Panc1 (cell line): ENCODE measurements around the gene GSTK1. TPM values are rescaled to one million over a fixed set of nuclear protein-coding genes. Genes with fewer than 3 reads are reported as not detected.

Experiments
- ATAC-seq: fragments of 200-7000 bp; cut with Tn5 transposase; 2 replicates; pipeline ENCODE4 v1.9.1; 2020; ENCODE audit warnings: mild to moderate bottlenecking, moderate library complexity
- BruUV-seq: library from RNA; stranded (reverse); fragments of 400-500 nt; replicated peaks from 2 replicates; lab custom pipeline; 2021; lab: Mats Ljungman, UMichigan
- CTCF ChIA-PET: fragments of 300-600 bp; sonication (Branson Sonifier 250); formaldehyde crosslinking; loops from one replicate; lab custom pipeline; 2022; ENCODE audit warnings: antibody characterized with exemption; lab: Charles Lee
- POLR2A ChIA-PET: fragments of 300-600 bp; sonication (Branson Sonifier 250); formaldehyde crosslinking; loops from one replicate; lab custom pipeline; 2022; ENCODE audit warnings: antibody characterized with exemption; lab: Charles Lee
- DNase-seq: peaks from one replicate; pipeline ENCODE4 v3.0.0-alpha.2; 2010; ENCODE audit warnings: low read depth, low spot score
- H3K27ac ChIP-seq: 2 replicates; pipeline ENCODE4 v1.5.1; 2011; ENCODE audit warnings: mild to moderate bottlenecking, low read length, inconsistent platforms
- H3K27me3 ChIP-seq: fragments of 200-500 bp; sonication (Bioruptor generic); 2 replicates; pipeline ENCODE4 v1.6.0; 2014; ENCODE audit warnings: low read length, inconsistent platforms; ENCODE audit not compliant: control insufficient read depth, insufficient read depth
- H3K36me3 ChIP-seq: fragments of 200-500 bp; sonication (Bioruptor generic); 2 replicates; pipeline ENCODE4 v1.5.1; 2014; ENCODE audit warnings: inconsistent platforms, mild to moderate bottlenecking, low read length, moderate library complexity; ENCODE audit not compliant: control insufficient read depth, insufficient read depth
- H3K4me1 ChIP-seq: 2 replicates; pipeline ENCODE4 v1.5.1; 2011; ENCODE audit warnings: inconsistent platforms, mild to moderate bottlenecking, low read length, moderate library complexity; ENCODE audit not compliant: control insufficient read depth, insufficient read depth
- H3K4me3 ChIP-seq, 2 experiments: 2 replicates each; pipeline ENCODE4 v1.5.1; 2011 to 2012; ENCODE audit warnings: low read depth in 2 of 2, low read length in 2 of 2, mild to moderate bottlenecking in 2 of 2, inconsistent platforms in 1 of 2, moderate library complexity in 1 of 2
- H3K9me3 ChIP-seq: fragments of 200-500 bp; sonication (Bioruptor generic); 2 replicates; pipeline ENCODE4 v1.5.1; 2014; ENCODE audit warnings: low read depth, mild to moderate bottlenecking, inconsistent platforms, low read length, moderate library complexity; ENCODE audit not compliant: control insufficient read depth, insufficient read depth
- POLR2AphosphoS5 ChIP-seq: IDR thresholded peaks from 2 replicates; pipeline ENCODE4 v1.6.1; 2012; ENCODE audit warnings: mild to moderate bottlenecking, low read depth, low read length, moderate library complexity
- SIN3A ChIP-seq: IDR thresholded peaks from 2 replicates; pipeline ENCODE4 v1.6.1; 2012; ENCODE audit warnings: low read depth, mild to moderate bottlenecking, low read length, moderate library complexity, borderline replicate concordance; ENCODE audit not compliant: insufficient read depth
- TCF7L2 ChIP-seq: IDR thresholded peaks from 2 replicates; pipeline ENCODE4 v1.6.1; 2011; ENCODE audit warnings: mild to moderate bottlenecking, low read depth, low read length, inconsistent platforms
- in situ Hi-C: cut with HindIII; loops from 2 replicates; pipeline ENCODE4 v1.10.0; 2016; ENCODE audit warnings: low sequenced_read_pairs, low pct_unique_long_range_greater_than_20kb
- intact Hi-C: fragments of 100-400 bp; cut with micrococcal nuclease; formaldehyde crosslinking; loops from one replicate; pipeline ENCODE4 v1.10.0; 2022; ENCODE audit not compliant: unreplicated experiment
- total RNA-seq: library from RNA; stranded (reverse); gene quantifications from one replicate; pipeline ENCODE4 v1.2.1, GENCODE V29; 2021; ENCODE audit not compliant: unreplicated experiment
- TF ChIP-seq, protein P1 (sequence below), 2 experiments: IDR thresholded peaks; 2 replicates each; pipeline ENCODE4 v1.6.1; 2011 to 2012; ENCODE audit warnings: low read depth in 2 of 2, control low read depth in 1 of 2, low read length in 1 of 2, mild to moderate bottlenecking in 1 of 2, moderate library complexity in 1 of 2; ENCODE audit not compliant: insufficient read depth in 1 of 2
- TF ChIP-seq, protein P2 (sequence below): fragments of 450-650 bp; IDR thresholded peaks from 2 replicates; pipeline ENCODE4 v1.5.1; 2017; ENCODE audit warnings: mild to moderate bottlenecking

GSTK1 gene
- total RNA-seq, 1 experiment from 2014 or later: 100 TPM

DNA sequence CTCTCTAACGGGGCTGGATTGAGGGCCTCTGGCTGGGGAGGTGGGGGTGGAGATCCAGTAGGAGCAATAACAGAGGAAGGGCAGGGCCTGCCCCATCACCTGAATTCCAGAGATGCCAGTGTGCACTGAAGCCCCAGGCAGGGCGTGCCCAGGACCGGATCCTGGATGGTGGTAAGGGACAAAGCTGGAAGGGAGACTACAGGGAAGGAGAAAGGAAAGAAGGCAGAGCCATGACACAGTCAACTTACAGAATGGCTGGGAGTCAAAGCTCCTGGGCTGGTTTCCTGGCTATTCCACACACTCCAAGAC lies 22.2 kb downstream of the GSTK1 start:
- CTCF ChIA-PET: interaction anchor here (0.5 to 0.9 kb wide), 2 partner anchors 45 to 95 kb away, joined by 3 to 6 read pairs; no protein-coding TSS in a partner anchor
- intact Hi-C loops: no loop called here
- H3K4me1 ChIP-seq: peaks cover 24% of the 10 kb centered on the region
- ATAC-seq (peak; percentile 31; the same call in 1 of the 2 replicates), DNase-seq (no peak)
- POLR2A ChIA-PET: no interaction called here
- H3K27ac ChIP-seq: peak overlapping the region; percentile 67
- H3K27me3 ChIP-seq: no peaks in the 10 kb centered on the region
- TF ChIP-seq, protein P1, sequence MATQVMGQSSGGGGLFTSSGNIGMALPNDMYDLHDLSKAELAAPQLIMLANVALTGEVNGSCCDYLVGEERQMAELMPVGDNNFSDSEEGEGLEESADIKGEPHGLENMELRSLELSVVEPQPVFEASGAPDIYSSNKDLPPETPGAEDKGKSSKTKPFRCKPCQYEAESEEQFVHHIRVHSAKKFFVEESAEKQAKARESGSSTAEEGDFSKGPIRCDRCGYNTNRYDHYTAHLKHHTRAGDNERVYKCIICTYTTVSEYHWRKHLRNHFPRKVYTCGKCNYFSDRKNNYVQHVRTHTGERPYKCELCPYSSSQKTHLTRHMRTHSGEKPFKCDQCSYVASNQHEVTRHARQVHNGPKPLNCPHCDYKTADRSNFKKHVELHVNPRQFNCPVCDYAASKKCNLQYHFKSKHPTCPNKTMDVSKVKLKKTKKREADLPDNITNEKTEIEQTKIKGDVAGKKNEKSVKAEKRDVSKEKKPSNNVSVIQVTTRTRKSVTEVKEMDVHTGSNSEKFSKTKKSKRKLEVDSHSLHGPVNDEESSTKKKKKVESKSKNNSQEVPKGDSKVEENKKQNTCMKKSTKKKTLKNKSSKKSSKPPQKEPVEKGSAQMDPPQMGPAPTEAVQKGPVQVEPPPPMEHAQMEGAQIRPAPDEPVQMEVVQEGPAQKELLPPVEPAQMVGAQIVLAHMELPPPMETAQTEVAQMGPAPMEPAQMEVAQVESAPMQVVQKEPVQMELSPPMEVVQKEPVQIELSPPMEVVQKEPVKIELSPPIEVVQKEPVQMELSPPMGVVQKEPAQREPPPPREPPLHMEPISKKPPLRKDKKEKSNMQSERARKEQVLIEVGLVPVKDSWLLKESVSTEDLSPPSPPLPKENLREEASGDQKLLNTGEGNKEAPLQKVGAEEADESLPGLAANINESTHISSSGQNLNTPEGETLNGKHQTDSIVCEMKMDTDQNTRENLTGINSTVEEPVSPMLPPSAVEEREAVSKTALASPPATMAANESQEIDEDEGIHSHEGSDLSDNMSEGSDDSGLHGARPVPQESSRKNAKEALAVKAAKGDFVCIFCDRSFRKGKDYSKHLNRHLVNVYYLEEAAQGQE (IDR thresholded peaks at IDR 0.05; ENCODE audit: insufficient read depth in 1 of 2, low read depth in 2 of 2, low read length in 1 of 2): no peak
- no peak for TF ChIP-seq TCF7L2
- no peak for TF ChIP-seq POLR2AphosphoS5
- TF ChIP-seq SIN3A: no peak
- TF ChIP-seq, protein P2, sequence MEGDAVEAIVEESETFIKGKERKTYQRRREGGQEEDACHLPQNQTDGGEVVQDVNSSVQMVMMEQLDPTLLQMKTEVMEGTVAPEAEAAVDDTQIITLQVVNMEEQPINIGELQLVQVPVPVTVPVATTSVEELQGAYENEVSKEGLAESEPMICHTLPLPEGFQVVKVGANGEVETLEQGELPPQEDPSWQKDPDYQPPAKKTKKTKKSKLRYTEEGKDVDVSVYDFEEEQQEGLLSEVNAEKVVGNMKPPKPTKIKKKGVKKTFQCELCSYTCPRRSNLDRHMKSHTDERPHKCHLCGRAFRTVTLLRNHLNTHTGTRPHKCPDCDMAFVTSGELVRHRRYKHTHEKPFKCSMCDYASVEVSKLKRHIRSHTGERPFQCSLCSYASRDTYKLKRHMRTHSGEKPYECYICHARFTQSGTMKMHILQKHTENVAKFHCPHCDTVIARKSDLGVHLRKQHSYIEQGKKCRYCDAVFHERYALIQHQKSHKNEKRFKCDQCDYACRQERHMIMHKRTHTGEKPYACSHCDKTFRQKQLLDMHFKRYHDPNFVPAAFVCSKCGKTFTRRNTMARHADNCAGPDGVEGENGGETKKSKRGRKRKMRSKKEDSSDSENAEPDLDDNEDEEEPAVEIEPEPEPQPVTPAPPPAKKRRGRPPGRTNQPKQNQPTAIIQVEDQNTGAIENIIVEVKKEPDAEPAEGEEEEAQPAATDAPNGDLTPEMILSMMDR: no peak
- no peaks in the 10 kb centered on the region for H3K36me3 ChIP-seq
- peaks cover 4% of the 10 kb centered on the region; the same call in 1 of the 2 replicates for H3K9me3 ChIP-seq
- in situ Hi-C loops: no loop called here
- H3K4me3 ChIP-seq: peak overlapping the region in 1 of 2 experiments; percentile 50; a peak in 2 of 4 replicates
- no TSS peak for BruUV-seq

DNA sequence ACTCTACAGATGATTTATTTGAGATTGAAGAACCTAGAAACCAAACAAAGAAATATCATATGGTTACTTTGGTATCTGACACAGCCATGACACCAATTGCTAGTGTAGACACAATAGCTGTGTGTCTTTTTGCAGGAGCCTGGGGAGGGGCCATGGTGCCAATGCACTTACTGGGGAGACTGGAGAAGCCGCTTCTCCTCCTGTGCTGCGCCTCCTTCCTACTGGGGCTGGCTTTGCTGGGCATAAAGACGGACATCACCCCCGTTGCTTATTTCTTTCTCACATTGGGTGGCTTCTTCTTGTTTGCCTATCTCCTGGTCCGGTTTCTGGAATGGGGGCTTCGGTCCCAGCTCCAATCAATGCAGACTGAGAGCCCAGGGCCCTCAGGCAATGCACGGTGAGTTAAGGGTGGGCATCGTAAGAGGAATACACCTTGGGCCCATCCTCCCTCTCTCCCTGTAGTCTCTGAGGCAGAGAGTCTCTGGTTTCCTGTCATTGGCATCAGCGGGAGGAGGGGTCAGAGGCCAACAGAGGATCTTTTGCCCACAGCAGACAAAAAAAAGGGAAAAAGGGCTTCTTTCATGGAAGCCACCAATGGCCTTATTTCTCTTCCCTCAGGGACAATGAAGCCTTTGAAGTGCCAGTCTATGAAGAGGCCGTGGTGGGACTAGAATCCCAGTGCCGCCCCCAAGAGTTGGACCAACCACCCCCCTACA lies 22.7 kb downstream of the GSTK1 start:
- ChIA-PET CTCF (interaction anchor here (0.5 to 0.9 kb wide), 2 partner anchors 46 to 94 kb away, joined by 3 to 6 read pairs; no protein-coding TSS in a partner anchor), POLR2A (interaction anchor here (0.5 to 0.6 kb wide), 2 partner anchors 503 to 649 kb away, joined by 3 to 9 read pairs; no protein-coding TSS in a partner anchor)
- Histone ChIP-seq H3K4me3 (no peak overlapping the region; a peak in 1 of 4 replicates), H3K27me3 (no peaks in the 10 kb centered on the region), H3K27ac (peak overlapping the region; percentile 67; the same call in 1 of the 2 replicates), H3K36me3 (peaks cover under 1% of the 10 kb centered on the region; the same call in 1 of the 2 replicates), H3K4me1 (peaks cover 24% of the 10 kb centered on the region), H3K9me3 (peaks cover 4% of the 10 kb centered on the region; the same call in 1 of the 2 replicates)
- intact Hi-C loops (no loop called here), in situ Hi-C loops (no loop called here)
- DNase-seq (no peak), ATAC-seq (no peak)
- no TSS peak for BruUV-seq
- no peak for TF ChIP-seq TCF7L2

DNA sequence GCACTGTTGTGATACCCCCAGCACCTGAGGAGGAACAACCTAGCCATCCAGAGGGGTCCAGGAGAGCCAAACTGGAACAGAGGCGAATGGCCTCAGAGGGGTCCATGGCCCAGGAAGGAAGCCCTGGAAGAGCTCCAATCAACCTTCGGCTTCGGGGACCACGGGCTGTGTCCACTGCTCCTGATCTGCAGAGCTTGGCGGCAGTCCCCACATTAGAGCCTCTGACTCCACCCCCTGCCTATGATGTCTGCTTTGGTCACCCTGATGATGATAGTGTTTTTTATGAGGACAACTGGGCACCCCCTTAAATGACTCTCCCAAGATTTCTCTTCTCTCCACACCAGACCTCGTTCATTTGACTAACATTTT lies 23.3 kb downstream of the GSTK1 start:
- DNase-seq: no peak
- peaks cover 5% of the 10 kb centered on the region; the same call in 1 of the 2 replicates for H3K36me3 ChIP-seq
- peaks cover 4% of the 10 kb centered on the region; the same call in 1 of the 2 replicates for H3K9me3 ChIP-seq
- in situ Hi-C loops: no loop called here
- no TSS peak for BruUV-seq
- H3K4me3 ChIP-seq: no peak overlapping the region
- intact Hi-C loops: no loop called here
- no peak for ATAC-seq
- no peak overlapping the region for H3K27ac ChIP-seq
- H3K4me1 ChIP-seq: peaks cover 24% of the 10 kb centered on the region
- TF ChIP-seq POLR2AphosphoS5: no peak
- H3K27me3 ChIP-seq: no peaks in the 10 kb centered on the region
- ChIA-PET POLR2A (interaction anchor here (0.5 to 0.6 kb wide), 2 partner anchors 503 to 650 kb away, joined by 3 to 9 read pairs; no protein-coding TSS in a partner anchor), CTCF (no interaction called here)
